Astrocyte of the spinal cord (primary cell): ENCODE data around the gene STXBP2.

Source experiments
- DNase-seq: peaks from one replicate; pipeline ENCODE4 v3.0.0; 2011; ENCODE audit warnings: low read depth, low spot score
- H3K4me3 ChIP-seq: 2 replicates; pipeline ENCODE4 v1.5.1; 2011; ENCODE audit warnings: low read depth, mild to moderate bottlenecking, low read length, moderate library complexity
- CTCF ChIP-seq: IDR thresholded peaks from 2 replicates; pipeline ENCODE4 v1.5.1; 2012; ENCODE audit warnings: low read depth, mild to moderate bottlenecking, low read length, inconsistent platforms
- in situ Hi-C: cut with HindIII; loops from 2 replicates; pipeline ENCODE4 v1.10.0; 2017; ENCODE audit warnings: low sequenced_read_pairs

STXBP2 gene

GRCh38 chr19:7687177-7687576 is 50.3 kb downstream of the STXBP2 start:
- no peak for DNase-seq
- in situ Hi-C loops = no loop called here
- TF ChIP-seq CTCF = no peak
- H3K4me3 ChIP-seq = no peak overlapping the region

GRCh38 chr19:7689165-7689564 is 52.3 kb downstream of the STXBP2 start:
- no peak for TF ChIP-seq CTCF
- no peak overlapping the region for H3K4me3 ChIP-seq
- DNase-seq = no peak
- in situ Hi-C loops = no loop called here

- no peak for TF ChIP-seq CTCF
- in situ Hi-C loops = no loop called here
- no peak overlapping the region for H3K4me3 ChIP-seq
- no peak for DNase-seq
Measured at GRCh38 chr19:7690779-7691258, 53.9 kb downstream of the STXBP2 start.

- in situ Hi-C loops = no loop called here
- no peak overlapping the region for H3K4me3 ChIP-seq
- no peak for TF ChIP-seq CTCF
- DNase-seq = no peak
Measured at GRCh38 chr19:7691497-7691896, 54.6 kb downstream of the STXBP2 start.

- in situ Hi-C loops = no loop called here
- TF ChIP-seq CTCF = no peak
- no peak overlapping the region for H3K4me3 ChIP-seq
- no peak for DNase-seq
Measured at GRCh38 chr19:7692417-7693088, 55.6 kb downstream of the STXBP2 start.

GRCh38 chr19:7694499-7694898 is 57.6 kb downstream of the STXBP2 start:
- DNase-seq = no peak
- TF ChIP-seq CTCF = no peak
- in situ Hi-C loops = no loop called here
- H3K4me3 ChIP-seq = no peak overlapping the region
